Erythroblast (primary cell): Measurements from ENCODE around the gene PLEKHH3.

Source experiments
- GATA1 ChIP-seq: IDR thresholded peaks from 2 replicates; pipeline ENCODE4 v1.6.1; 2011; ENCODE audit warnings: low read depth, mild to moderate bottlenecking, control low read depth, low read length, moderate library complexity
- POLR2A ChIP-seq: IDR thresholded peaks from 2 replicates; pipeline ENCODE4 v1.6.1; 2011; ENCODE audit warnings: mild to moderate bottlenecking, low read length

- TF ChIP-seq POLR2A (no peak), GATA1 (no peak)
Measured at GRCh38 chr17:42694524-42694923, 17.7 kb upstream of the PLEKHH3 start.
